NCI-H2196 treated with DMSO at 0.1 percent for 48 hours (cell line): Measurements from ENCODE around the gene THAP4.

Experiments used
- DNase-seq: peaks from one replicate; lab custom pipeline; 2025; ENCODE audit not compliant: unreplicated experiment; lab: John Stamatoyannopoulos, UW

Gene THAP4

GRCh38 chr2:241550616-241551580 lies 86.1 kb downstream of the THAP4 start:
- peak; percentile 29 for DNase-seq

GRCh38 chr2:241548451-241548835 lies 88.5 kb downstream of the THAP4 start:
- no peak for DNase-seq

- DNase-seq: no peak
These were observed 89.0 kb downstream of the THAP4 start for GRCh38 chr2:241547781-241548450.

GRCh38 chr2:241546771-241547498 lies 90.0 kb downstream of the THAP4 start:
- no peak for DNase-seq

GRCh38 chr2:241545523-241546473 lies 91.2 kb downstream of the THAP4 start:
- DNase-seq: no peak

GRCh38 chr2:241545106-241545505 lies 91.9 kb downstream of the THAP4 start:
- DNase-seq: no peak

GRCh38 chr2:241542278-241542605 lies 94.7 kb downstream of the THAP4 start:
- DNase-seq: no peak

GRCh38 chr2:241541564-241542277 lies 95.2 kb downstream of the THAP4 start:
- no peak for DNase-seq

GRCh38 chr2:241540771-241541561 lies 96.0 kb downstream of the THAP4 start:
- peak; percentile 5 for DNase-seq

GRCh38 chr2:241540401-241540770 lies 96.6 kb downstream of the THAP4 start:
- no peak for DNase-seq

- no peak for DNase-seq
These were observed 97.2 kb downstream of the THAP4 start for GRCh38 chr2:241539616-241540374.

- DNase-seq: no peak
These were observed 97.9 kb downstream of the THAP4 start for GRCh38 chr2:241538838-241539615.

GRCh38 chr2:241535871-241536655 lies 100.9 kb downstream of the THAP4 start:
- no peak for DNase-seq

- DNase-seq: no peak
These were observed 102.1 kb downstream of the THAP4 start for GRCh38 chr2:241534701-241535375.
